NCI-H2227 (cell line): Measurements from ENCODE around the gene EMILIN2.

ENCODE experiments used
- DNase-seq: peaks from one replicate; lab custom pipeline; 2025; ENCODE audit not compliant: unreplicated experiment; lab: John Stamatoyannopoulos, UW

EMILIN2 gene

DNA sequence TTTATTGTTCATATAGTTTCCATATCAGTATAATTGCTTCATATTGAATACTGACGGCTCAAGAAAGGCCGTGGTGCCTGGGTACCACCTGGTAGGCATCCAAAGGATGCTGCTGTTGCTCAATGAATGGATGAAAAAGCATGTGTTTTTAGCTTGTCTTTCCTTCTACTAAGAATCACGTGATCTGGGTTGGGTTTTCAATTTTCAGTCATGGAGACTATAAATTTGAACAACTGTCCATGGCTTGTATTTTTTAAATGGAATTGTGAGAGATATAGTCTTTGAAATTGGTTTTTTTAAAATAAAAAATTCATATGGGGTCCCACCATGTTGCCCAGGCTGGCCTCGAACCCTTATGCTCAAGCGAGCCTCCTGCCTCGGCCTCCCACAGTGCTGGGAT lies 25.3 kb downstream of the EMILIN2 start:
- DNase-seq = no peak

DNA sequence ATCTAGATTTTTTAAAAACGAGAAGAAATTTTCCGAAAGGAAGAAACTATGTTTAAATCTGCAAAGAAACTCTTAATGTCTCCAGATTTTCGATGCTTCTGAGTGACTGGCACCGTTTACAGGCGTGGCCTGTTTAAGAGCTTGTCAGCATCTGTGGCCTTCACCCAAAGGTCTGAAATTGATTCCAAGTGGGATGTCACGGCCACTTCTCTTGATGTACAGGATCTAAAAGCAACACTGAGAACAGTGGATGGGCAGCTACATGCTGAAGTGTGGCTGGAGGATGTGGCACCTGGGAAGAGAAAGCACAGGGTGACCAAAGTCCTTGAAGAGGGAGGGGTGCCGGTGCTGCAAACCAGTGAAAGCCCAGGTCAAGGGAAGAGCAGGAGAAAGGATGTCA lies 28.0 kb downstream of the EMILIN2 start:
- DNase-seq = no peak

DNA sequence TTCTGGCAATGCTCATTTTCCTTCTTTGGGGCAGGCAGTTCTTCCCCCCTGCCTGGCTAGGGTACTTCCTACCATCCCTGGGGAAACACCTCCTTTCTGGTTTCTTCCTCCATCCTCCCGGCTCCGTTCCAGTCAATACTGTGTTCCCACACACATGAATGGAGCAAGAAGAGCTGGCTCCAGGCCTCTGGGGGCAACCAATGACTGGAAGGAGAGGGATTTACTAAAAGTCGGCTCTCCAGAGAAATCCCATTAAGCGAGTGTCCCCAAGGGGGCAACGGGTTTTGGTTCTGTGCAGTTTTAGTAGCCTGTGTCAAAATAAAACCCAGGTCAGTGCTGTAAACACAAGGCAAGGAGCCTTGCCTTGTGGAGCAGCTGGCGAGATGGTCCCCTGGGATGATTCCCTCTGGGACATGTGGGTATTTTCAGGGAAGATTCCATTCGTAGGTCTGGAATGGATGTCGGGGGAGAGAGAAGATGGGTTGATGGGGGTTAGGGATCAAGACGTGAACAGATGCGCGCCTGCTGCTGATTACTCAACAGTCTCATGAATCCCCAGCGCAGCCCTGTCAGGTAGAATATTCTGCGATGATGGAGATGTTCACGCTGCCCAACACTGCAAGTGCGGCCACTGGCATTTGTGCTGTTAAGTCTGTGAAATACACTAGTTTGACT lies 32.0 kb downstream of the EMILIN2 start:
- no peak for DNase-seq

DNA sequence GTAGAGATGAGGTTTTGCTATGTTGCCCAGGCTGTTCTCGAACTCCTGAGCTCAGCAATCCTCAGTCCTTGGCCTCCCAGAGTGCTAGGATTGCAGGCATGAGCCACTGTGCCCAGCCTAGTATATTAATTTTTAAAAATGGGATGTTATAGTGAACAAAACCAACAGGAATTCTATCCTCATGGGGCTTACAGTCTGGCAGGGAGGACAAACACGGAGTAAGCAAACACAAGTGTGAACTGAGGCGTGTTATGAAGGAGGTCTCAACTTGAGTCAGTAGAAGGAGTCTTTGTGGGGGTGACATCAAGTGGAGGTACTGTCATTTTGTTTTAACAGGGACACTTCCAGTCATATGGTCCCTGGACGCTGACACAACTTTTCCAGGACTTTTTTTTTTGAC lies 33.1 kb downstream of the EMILIN2 start:
- DNase-seq = no peak

DNA sequence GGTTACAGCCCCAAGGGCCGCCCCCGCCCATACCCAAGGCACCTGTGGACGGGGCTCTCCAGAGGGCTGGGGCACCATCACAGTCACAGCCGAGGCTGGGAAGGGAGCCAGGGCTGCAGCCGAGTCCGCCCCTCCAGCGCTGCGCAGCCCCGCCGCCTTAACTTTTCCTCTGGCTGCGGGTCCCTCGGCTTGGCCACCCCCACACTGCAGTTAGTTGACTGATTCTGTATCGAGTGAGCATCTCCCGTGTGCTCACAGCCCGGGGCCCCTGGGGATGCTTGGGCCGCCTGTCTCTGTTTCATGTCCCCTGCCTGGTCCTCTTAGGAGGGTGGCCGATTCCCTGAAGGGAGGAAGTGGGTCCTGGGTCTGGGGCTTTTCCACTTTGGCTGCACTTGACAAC lies 33.7 kb downstream of the EMILIN2 start:
- DNase-seq = no peak

DNA sequence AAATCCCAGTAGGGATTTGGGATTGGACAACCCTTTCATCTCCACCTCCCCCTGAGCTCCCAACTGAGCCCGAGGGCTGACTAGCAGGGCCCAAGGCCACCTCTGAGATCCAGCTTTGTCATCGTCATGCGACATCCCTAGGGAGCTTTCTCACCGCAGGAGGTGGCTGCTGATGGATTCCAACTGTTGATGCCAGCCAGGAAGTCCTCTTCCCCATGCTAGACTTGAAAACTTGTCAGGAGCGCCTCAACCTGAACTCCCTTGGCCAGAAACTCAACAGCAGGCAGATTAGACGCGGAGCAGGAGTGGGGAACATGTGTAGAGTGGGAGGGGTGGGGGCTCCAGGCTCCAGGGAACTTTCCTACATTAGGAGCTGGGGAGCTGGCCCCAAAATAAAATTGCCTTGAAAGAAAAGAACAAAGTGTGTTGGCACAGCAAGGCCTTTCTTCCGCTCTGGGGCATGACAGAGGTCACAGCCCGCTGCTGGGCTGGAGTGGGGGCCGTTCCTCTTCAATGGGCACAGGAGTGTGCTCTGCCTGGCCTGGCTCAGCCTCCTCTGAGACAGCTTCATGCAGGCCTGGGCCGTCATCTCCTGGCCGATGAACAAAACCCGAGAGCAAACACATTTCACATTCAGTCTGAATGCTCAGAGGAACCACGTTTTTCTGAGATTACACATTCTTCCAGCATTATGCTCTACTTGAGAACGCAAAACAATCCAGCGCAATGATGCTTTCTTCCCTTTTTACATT lies 34.5 kb downstream of the EMILIN2 start:
- no peak for DNase-seq

DNA sequence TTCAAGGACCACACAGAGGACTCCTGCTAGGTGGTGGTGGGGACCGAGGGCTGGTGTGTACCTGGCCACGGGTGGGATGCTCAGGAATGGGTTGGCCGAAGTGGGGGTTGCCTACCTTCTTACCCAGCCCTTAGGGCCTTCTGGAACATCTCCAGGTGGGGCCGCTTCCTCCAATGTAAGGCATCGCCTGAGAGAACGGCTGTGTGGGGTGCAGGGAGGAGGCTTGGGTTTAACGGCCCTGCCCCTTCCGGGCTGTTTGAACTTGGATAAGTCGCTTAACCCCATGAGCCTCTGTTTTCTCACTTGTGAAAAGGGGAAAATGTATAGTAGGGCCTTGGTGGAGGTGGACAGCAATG lies 35.0 kb downstream of the EMILIN2 start:
- no peak for DNase-seq

DNA sequence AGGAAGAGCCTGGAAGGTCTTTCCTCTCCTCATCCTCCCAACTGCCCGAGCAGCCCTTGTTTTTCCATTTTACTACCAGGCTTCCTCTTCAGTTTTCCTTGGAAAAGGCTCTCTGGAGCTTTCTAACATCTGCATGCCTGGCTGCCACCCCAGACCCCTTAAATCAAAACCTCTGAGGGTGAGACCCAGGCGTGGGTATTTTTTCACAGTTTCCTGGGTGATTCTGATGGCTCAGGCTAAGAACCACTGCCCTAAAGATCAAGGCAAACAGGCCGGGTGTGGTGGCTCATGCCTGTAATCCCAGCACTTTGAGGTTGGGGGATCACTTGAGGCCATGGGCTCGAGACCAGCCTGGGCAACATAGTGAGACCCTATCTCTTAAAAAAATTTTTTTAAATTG lies 35.4 kb downstream of the EMILIN2 start:
- no peak for DNase-seq

DNA sequence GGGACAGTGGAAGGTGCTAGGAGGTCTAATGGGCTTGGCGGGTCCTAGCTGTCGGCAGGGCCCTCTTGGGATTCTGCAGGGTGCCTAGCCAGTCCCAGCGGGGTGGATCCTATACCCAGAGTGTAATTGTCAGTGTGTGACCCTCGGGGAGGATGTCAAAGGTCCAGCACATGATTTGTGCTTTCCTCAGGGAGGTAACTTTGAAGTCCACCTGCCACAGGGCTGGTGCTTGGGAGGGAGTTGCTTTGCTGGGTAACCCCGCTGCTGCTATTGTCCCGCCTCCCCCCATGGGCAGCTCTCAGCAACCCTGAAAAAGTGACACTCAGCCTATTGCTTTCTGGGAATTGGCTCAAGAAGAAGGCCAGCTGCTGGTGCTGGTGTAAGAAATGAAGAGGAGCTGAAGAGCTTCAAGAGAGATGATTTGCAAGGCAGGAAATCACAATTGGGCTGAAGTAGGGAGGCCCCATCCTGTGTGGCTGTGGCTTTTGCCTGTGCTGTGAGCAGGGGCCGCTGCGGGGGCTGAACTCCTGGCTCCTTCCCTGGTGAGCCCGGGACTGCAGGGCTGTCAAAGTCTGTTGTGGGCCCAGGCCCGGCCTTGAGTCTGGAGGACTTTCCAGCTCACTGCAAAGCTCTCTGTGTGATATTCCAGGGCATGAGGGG lies 36.4 kb downstream of the EMILIN2 start:
- no peak for DNase-seq

DNA sequence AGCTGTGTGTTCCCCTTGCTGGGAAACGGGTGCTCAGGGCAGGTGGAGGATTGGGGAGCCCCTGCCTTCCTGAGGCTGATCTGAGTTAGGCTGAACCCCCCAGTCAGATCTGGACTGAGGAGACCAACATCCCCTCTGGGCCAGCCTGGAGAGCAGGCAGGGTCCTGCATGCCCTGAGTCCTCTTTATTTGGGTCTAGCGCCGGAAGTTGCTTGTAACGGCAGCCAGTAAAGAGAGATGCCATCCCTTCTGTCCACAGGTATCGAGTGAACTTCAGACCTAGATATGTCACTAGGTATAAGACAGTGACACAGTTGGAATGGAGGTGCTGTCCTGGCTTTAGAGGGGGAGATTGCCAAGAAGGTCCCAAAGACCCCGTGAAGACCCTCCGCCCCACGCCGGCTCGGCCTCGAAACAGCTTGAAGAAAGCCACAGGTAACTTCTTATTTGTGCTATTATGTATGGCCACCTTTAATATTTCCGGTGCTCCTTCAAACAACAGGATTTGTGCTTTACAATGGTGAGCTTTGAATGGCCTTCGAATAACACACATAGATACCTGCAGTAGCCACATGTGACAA lies 38.0 kb downstream of the EMILIN2 start:
- DNase-seq = no peak

DNA sequence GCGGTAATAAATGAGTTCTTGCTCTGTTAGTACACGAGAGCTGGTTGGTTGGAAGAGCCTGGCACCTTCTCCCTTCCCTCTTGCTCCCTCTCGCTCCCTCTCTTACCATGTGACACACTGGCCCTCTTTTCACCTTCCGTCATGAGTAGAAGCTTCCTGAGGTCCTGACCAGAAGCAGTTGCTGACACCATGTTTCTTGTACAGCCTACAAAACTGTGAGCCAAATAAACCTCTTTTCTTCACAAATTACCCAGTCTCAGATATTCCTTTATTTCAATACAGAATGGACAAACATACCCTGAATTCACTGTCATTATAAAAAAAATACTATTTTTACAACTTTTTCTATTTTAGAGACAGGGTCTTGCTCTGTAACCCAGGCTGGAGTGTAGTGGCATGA lies 40.7 kb downstream of the EMILIN2 start:
- DNase-seq = no peak

DNA sequence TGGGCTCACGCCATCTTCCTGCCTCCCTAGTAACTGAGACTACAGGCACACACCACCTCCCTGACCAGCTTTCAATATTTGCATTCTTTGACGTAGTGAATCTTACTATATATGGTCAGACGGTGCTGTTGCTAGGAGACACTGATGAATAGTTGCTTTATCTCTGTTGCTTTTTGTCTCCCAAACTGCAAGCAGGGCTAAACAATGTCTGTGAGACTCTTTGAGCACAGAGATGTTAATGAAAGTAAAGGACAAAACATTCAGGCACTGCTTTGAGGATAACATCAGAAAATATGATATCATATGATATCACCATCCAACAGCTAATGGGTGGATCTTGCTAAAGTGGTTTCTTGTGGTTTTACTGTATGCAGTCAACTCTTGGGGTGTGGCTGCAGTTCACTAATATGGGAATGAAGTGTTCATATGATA lies 43.0 kb downstream of the EMILIN2 start:
- DNase-seq = no peak

DNA sequence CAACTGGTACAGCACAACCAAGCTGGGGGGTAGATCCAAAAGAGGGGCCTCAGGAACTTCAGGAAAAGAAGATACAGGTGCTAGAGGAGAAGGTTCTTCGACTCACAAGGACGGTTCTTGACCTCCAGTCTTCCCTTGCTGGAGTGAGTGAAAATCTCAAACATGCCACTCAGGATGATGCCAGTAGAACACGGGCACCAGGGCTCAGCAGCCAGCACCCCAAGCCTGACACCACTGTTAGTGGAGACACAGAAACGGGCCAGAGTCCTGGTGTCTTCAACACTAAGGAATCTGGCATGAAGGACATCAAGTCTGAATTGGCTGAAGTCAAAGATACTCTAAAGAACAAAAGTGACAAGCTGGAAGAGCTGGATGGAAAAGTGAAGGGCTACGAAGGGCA lies 43.8 kb downstream of the EMILIN2 start:
- DNase-seq = no peak

DNA sequence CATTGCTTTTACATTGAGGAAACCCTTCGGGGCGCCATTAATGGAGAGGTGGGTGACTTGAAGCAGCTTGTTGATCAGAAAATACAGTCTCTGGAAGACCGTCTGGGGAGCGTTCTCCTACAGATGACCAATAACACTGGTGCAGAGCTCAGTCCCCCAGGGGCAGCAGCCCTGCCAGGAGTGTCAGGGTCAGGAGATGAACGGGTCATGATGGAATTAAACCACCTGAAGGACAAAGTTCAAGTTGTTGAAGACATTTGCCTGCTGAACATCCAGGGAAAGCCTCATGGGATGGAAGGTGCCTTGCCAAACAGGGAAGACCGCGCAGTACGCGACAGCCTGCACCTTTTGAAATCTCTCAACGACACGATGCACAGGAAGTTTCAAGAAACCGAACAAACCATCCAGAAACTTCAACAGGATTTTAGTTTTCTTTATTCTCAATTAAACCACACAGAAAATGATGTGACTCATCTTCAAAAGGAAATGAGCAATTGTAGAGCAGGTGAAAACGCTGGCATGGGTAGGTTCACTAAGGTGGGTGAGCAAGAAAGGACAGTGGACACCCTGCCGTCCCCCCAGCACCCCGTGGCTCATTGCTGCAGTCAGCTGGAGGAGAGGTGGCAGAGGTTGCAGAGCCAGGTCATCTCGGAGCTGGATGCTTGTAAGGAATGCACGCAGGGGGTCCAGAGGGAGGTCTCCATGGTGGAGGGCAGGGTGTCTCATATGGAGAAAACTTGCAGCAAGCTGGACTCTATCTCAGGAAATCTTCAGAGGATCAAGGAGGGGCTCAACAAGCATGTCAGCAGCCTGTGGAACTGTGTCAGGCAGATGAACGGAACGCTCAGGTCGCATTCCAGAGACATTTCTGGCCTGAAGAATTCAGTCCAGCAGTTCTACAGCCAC lies 45.0 kb downstream of the EMILIN2 start:
- no peak for DNase-seq

DNA sequence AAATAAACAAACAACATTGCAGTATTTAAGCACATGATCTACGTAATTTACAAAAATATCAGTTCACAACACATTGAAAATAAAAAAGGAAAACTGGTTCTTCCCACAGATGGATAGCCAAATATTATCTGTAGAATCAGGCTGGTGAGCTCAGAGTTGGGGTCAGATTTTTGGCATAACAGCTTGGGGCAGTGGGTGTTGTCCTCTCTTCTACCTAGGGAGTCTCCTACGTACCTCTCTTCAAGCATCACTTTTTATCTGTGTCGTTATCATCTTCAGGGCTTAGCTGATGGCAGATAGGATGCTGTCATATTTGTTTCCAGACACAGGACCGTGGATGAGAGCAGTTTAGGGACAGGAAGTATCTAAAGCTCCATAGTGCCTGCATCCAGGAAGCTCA lies 46.2 kb downstream of the EMILIN2 start:
- no peak for DNase-seq

DNA sequence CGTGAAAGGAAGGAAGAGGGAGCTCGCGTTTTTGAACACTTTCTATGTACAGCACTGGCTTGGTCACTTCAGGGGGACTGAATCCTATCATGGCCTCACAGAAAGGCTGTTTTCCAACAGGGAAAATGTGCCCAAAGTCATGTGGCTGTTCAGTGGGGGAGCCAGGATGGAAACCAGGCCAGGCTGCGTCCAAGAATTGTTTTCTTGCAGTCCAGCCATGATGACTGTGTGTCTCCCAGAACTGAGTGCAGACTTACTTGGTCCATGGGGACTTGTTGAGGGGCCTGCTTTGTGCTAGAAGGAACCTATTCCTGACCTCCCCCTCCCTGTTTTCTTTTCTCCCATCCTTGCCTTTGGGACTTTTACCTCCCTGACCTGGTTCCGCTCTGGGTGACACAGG lies 46.9 kb downstream of the EMILIN2 start:
- no peak for DNase-seq

DNA sequence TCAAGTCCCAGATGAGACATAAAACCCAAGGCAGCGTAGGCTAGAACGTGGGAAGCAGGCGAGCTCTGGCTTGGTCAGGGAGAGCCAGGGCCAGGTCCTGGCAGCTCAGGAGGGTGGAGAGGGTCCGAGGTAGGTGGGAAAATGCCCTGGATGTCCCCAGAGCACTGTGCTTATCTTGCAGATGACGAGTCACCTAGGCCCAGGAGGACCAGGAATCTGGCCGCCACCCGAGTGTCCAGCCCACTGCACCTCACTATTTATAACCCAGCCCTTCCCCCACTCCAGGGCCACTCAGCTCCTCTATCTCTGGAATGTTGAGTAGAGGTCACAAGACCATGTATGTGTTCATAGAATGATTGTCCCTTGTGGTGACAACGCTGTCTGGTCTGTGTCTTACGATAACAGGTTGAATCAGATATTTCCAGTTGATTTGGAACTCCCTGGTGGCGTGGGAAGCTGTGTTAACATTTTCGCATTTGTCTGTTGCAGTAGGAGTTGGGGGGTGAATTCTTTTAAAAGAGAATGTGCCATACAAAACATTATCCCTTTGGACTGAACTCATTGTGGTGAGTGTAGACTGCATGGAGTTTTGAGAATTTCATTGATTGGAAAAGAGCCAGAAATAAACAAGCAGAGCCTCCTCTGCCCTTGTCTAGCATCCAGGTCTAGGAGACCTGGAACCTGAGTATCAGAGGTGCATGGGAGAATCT lies 47.5 kb downstream of the EMILIN2 start:
- DNase-seq = no peak

DNA sequence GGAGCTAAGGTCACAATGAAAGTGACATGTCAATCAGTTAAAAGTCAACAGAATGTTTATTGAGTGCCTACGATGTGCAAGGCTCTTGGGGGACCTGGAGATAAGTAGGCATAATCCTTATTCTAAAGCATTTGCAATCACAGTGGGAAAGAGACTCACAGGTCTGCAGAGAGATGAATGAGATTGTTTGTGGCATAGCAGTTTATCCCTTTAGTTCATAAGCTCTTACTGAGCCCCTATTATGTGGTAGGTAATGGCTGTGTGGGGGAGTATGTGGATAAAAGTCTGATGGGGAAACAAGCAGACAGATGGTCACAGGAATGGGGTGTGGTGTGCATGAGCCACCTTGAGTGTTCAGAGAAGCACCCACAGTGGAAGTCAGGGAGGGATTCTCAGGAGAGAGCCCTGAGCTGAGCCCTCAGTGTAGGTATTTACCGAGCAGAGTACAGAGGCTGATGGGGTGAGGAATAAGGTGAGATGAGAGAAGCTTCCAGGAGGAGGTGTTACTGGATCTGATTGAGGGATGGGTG lies 48.1 kb downstream of the EMILIN2 start:
- no peak for DNase-seq

DNA sequence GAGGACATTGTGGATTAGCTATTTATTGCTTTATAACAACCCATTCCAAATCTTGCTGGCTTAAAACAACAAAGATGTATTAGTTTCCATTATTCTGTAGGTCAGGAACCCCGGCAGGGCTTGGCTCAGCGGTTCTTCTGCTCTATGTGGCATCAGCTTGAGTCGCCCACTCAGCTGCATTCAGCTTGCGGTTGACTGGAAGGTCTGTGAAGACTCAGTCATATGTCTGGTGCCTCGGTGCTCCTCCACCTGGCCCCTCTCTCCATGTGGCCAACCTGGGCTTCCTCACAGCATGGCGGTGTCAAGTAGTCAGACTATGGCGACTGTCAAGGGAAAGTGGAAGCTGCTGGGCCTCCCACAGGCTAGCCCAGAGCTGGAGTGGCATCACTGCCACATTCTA lies 48.6 kb downstream of the EMILIN2 start:
- DNase-seq = no peak

DNA sequence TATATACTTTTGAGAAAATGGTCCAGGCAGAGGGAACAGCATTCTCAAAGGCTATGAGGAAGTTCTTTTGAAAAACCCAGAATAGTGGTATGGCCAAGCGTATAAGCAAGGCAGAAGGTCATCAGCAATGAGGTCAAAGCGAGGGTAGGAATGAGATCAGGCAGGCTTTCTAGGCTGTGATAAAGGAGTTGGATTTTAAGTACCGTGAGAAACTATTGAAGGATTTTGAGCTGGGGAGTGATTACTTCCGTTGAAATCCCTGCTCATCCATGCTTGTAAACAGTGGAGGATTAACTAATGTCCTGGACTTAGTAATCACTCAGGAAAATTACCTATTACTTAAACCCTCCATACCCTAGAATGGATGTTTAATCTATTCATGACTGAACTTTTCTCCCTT lies 50.2 kb downstream of the EMILIN2 start:
- DNase-seq = no peak
